Regular cardiac myocyte (primary cell): ENCODE results near the gene ZNF169. TPM values are rescaled to one million over a fixed set of nuclear protein-coding genes. Genes with fewer than 3 reads are reported as not detected.

ENCODE experiments used
- total RNA-seq: library from RNA; depleted of rRNA; stranded (reverse); fragments of >200 nt; gene quantifications from 2 replicates; pipeline ENCODE4 v1.2.3, GENCODE V29; 2014

The ZNF169 gene
- 2.5 TPM in 2 replicates for total RNA-seq

GRCh38 chr9:94259077-94259862, at the start of gene ZNF169:
ZNF169 (plus strand) TSS chr9:94259298; CDS start chr9:94278813, 19,515 bp downstream.

GRCh38 chr9:94328544-94328943, 69.4 kb downstream of the ZNF169 start, which contains the start of gene NUTM2F:
NUTM2F (minus strand) TSS chr9:94328644; CDS start chr9:94328623, 21 bp downstream.

Other genes starting within 250 kb of the ZNF169 start
- 7.1 and 8.7 TPM in 2 replicates for gene PTPDC1, start 174.8 kb upstream of the ZNF169 start, total RNA-seq
- not detected in 2 replicates for gene NUTM2F, start 69.3 kb downstream of the ZNF169 start, total RNA-seq